LNCaP clone FGC (cell line): ENCODE measurements around the gene LILRA5.
"Not testable (repeated sequence)": the region's sequence is repeated elsewhere in the genome, so short reads cannot be mapped to it uniquely, and the experiment has no call there.

Source experiments
- DNase-seq: peaks from one replicate; pipeline ENCODE4 v3.0.0-alpha.2; 2011; ENCODE audit warnings: low read depth
- H3K4me3 ChIP-seq: 2 replicates; pipeline ENCODE4 v1.5.1; 2011; ENCODE audit warnings: mild to moderate bottlenecking, low read depth, low read length, control low read depth
- CTCF ChIP-seq: IDR thresholded peaks from 2 replicates; pipeline ENCODE4 v1.5.1; 2012; ENCODE audit warnings: mild to moderate bottlenecking; ENCODE audit not compliant: control insufficient read depth, insufficient read depth; ENCODE audit errors: extremely low read depth

LILRA5 gene

GRCh38 chr19:54322934-54323333 lies 10.0 kb upstream of the LILRA5 start:
- DNase-seq, H3K4me3 ChIP-seq: not testable (repeated sequence)
- 0 out of 2 replicates have a peak, but pooled peaks have one; percentile 5 for TF ChIP-seq CTCF

- not testable (repeated sequence) for H3K4me3 ChIP-seq, DNase-seq
Measured at GRCh38 chr19:54322295-54322694, 9.3 kb upstream of the LILRA5 start.

- no peak for DNase-seq
- H3K4me3 ChIP-seq: no peak overlapping the region
- no peak for TF ChIP-seq CTCF
Measured at GRCh38 chr19:54319892-54320670, 7.1 kb upstream of the LILRA5 start.

- TF ChIP-seq CTCF: no peak
- DNase-seq: no peak
- no peak overlapping the region for H3K4me3 ChIP-seq
Measured at GRCh38 chr19:54319049-54319448, 6.1 kb upstream of the LILRA5 start.

GRCh38 chr19:54317965-54318240 lies 4.9 kb upstream of the LILRA5 start:
- no peak for TF ChIP-seq CTCF
- DNase-seq: no peak
- no peak overlapping the region for H3K4me3 ChIP-seq

GRCh38 chr19:54317108-54317964 lies 4.4 kb upstream of the LILRA5 start:
- no peak for DNase-seq
- TF ChIP-seq CTCF: no peak
- H3K4me3 ChIP-seq: no peak overlapping the region

- no peak for DNase-seq
- no peak for TF ChIP-seq CTCF
- H3K4me3 ChIP-seq: no peak overlapping the region
Measured at GRCh38 chr19:54316746-54317107, 3.8 kb upstream of the LILRA5 start.
